ENCODE results near the gene CHRM4.
"Not testable (repeated sequence)": the region's sequence is repeated elsewhere in the genome, so short reads cannot be mapped to it uniquely, and the experiment has no call there.

Gene CHRM4

DNA sequence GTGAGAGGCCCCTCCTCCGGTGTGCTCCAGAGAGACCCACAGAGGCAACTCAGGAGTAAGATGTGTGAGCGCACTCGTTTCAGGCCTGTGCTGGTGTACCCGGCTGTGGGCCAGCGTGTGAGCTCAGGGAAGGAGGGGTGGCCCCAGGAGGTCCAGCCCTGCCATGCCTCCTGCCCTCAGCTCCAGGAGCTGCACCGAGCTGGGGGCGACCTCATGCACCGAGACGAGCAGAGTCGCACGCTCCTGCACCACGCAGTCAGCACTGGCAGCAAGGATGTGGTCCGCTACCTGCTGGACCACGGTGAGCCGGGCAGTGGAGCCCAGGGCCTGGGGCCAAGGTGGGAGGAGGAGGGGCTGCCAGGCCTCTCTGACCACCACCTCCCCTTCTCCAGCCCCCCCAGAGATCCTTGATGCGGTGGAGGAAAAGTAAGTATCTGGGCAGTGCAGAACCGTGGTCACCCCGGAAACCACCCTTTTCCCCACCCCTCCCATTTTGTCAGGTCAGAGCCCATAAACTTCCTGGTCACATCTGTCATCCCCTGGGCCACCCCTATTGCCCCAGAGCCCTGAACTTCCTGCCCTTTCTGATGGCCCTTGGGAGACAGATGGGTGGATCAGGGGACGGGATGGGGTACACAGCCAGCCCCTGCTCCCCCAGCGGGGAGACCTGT, 12.6 kb downstream of the CHRM4 start:
- TF ChIP-seq POLR2AphosphoS5 (IDR thresholded peaks at IDR 0.05; ENCODE audit: low read depth, low read length) = no peak
- TF ChIP-seq POLR2A (IDR thresholded peaks at IDR 0.05; ENCODE audit: low read depth, low read length) = no peak
- no peak for TF ChIP-seq POU2F2 (IDR thresholded peaks at IDR 0.05; ENCODE audit: low read depth, low read length)
- no peak for TF ChIP-seq PAX5 (IDR thresholded peaks at IDR 0.05; ENCODE audit: insufficient read depth, low read length, severe bottlenecking)
- TF ChIP-seq TAF1 (IDR thresholded peaks at IDR 0.05; ENCODE audit: low read depth, low read length) = no peak
- TF ChIP-seq SPI1 (IDR thresholded peaks at IDR 0.05; ENCODE audit: low read depth, low read length) = no peak
- DNase-seq (ENCODE audit: insufficient read length, low spot score) (no peak), FAIRE-seq (no peak)

DNA sequence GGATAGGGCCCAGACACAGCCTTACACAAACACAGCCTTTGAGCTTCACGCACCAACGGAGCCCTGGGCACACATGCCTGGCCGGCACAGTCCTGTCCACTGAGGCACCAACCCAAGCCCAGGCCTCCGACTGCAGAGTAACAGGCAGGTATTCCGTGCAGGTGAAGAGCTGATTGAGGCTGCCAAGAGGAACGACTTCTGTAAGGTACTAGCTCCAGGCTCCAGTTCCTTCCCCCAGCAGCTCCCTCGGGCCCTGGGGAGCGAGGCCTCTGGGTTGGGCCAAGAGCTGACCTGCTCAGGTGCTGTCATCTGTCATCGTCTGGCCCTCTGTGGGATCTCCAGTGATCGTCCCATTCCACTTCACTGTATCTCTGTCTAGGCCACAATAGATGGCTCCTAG, 13.3 kb downstream of the CHRM4 start:
- FAIRE-seq = no peak

DNA sequence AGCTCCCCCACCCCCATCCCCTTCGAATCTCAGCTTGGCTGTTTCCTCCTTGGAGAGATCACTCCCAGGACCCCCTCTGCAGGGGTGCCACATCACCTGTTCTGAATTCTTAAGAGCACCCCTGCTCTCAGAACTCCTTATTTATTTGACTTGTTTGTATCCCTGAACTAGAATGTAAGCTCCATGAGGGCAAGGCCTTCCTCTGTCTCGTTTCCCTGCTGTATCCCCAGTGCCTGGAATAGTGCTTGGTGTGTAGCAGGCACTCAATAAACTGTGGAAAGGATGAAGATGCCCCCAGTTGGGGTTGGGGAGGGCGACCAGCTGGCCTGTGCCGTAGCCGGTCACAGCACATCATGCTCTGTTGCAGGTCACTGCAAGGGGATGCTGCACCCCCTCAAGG, 13.7 kb downstream of the CHRM4 start:
- TF ChIP-seq POLR2AphosphoS5 (IDR thresholded peaks at IDR 0.05; ENCODE audit: low read depth, low read length) (no peak), PAX5 (IDR thresholded peaks at IDR 0.05; ENCODE audit: insufficient read depth, low read length, severe bottlenecking) (no peak), SPI1 (IDR thresholded peaks at IDR 0.05; ENCODE audit: low read depth, low read length) (no peak), TAF1 (IDR thresholded peaks at IDR 0.05; ENCODE audit: low read depth, low read length) (no peak), POLR2A (IDR thresholded peaks at IDR 0.05; ENCODE audit: low read depth, low read length) (no peak), POU2F2 (IDR thresholded peaks at IDR 0.05; ENCODE audit: low read depth, low read length) (no peak)
- no peak for FAIRE-seq
- no peak for DNase-seq (ENCODE audit: insufficient read length, low spot score)

More for the DNA sequence above, 13.3 kb downstream of the CHRM4 start:
- no peak for DNase-seq (ENCODE audit: insufficient read length, low spot score)
- no peak for TF ChIP-seq POLR2AphosphoS5 (IDR thresholded peaks at IDR 0.05; ENCODE audit: low read depth, low read length)
- no peak for TF ChIP-seq SPI1 (IDR thresholded peaks at IDR 0.05; ENCODE audit: low read depth, low read length)
- no peak for TF ChIP-seq TAF1 (IDR thresholded peaks at IDR 0.05; ENCODE audit: low read depth, low read length)
- TF ChIP-seq POLR2A (IDR thresholded peaks at IDR 0.05; ENCODE audit: low read depth, low read length) = no peak
- no peak for TF ChIP-seq PAX5 (IDR thresholded peaks at IDR 0.05; ENCODE audit: insufficient read depth, low read length, severe bottlenecking)

DNA sequence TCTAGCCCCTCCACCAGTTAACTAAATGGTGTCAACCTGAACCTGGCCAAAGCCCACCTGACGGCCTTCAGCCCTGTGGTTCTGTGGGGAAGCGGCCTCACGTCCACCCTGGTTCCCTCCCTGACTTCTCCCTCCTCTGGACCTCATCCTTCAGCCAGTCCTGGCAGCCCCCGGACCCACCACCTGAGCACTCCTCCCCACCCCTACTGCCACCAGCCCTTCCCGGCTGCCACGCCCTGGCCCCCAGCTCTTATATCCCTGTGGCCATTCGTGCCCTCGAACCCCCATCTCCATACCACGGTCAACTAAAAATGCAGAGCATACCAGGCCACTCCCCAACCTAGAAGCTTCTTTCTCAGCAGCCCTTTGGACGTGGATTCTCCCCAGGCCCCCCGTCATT, 14.3 kb downstream of the CHRM4 start:
- TF ChIP-seq POLR2A (IDR thresholded peaks at IDR 0.05; ENCODE audit: low read depth, low read length) (no peak), PAX5 (IDR thresholded peaks at IDR 0.05; ENCODE audit: insufficient read depth, low read length, severe bottlenecking) (no peak), SPI1 (IDR thresholded peaks at IDR 0.05; ENCODE audit: low read depth, low read length) (no peak), POLR2AphosphoS5 (IDR thresholded peaks at IDR 0.05; ENCODE audit: low read depth, low read length) (no peak), POU2F2 (IDR thresholded peaks at IDR 0.05; ENCODE audit: low read depth, low read length) (no peak), TAF1 (IDR thresholded peaks at IDR 0.05; ENCODE audit: low read depth, low read length) (no peak)
- FAIRE-seq = no peak

DNA sequence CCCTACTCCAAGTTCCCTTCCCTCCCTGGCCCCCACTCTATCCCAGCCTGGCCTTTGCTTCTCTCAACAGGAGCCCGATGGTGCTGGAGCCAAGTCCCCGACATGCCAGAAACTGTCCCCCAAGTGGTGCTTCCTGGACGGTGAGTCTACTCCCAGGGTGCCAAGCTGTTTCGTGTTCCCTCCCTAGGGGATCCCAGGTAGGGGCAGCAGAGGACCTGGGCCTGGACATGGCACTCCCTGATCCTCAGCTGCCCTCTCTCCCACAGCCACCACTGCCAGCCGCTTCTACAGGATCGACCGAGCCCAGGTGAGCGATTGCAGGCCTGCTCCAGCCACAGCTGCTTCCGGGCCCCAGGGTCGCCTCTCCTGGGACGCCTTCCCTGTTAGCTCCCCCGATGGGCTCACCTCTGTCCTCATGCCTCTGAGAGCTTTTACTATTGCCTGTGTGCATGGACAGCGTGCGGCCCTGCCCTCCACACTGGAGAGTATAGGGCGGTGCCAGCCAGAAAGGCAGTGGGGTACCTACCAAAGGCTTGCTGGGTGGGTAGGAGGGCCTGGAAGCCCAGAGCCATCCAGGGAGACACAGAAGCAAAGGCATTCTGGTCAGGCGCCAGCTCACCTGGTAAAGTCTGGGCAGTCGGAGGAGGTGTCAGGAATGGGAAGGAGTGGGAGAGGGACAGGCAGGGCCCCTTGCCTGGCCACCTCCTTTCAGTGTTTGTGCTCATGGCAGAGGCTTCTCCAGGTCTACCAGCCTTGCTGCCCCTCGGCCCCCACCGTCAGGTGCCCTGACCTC, 15.1 kb downstream of the CHRM4 start:
- TF ChIP-seq SPI1 (IDR thresholded peaks at IDR 0.05; ENCODE audit: low read depth, low read length) (no peak), POLR2AphosphoS5 (IDR thresholded peaks at IDR 0.05; ENCODE audit: low read depth, low read length) (no peak), POLR2A (IDR thresholded peaks at IDR 0.05; ENCODE audit: low read depth, low read length) (no peak), TAF1 (IDR thresholded peaks at IDR 0.05; ENCODE audit: low read depth, low read length) (no peak), PAX5 (IDR thresholded peaks at IDR 0.05; ENCODE audit: insufficient read depth, low read length, severe bottlenecking) (no peak), POU2F2 (IDR thresholded peaks at IDR 0.05; ENCODE audit: low read depth, low read length) (no peak)
- FAIRE-seq = no peak

More for the DNA sequence above, 14.3 kb downstream of the CHRM4 start:
- no peak for DNase-seq (ENCODE audit: insufficient read length, low spot score)

DNA sequence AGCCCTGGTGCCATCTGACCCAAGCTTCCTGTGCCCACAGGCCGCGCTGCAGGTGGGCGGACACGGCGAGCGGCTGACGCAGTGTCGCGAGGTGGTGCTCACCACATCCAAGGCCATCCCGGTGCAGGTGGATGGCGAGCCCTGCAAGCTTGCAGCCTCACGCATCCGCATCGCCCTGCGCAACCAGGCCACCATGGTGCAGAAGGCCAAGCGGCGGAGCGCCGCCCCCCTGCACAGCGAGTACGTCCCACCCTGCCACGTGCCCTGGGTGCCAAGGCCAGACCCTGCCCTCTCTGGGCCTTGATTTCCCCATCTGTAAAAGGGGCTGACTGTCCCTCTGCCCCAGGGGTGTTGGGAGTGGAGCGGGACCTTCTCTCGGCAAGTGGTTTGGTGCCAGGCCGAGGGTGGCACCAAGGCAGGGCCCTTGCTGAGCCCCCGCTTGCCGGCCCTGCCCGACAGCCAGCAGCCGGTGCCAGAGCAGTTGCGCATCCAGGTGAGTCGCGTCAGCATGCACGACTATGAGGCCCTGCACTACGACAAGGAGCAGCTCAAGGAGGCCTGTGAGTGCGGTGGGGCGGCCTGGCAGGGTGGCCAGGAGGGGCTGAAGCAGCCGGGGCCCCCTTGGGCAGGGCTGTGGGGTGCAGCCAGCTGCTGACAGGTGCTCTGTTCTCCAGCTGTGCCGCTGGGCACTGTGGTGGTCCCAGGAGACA, 16.0 kb downstream of the CHRM4 start:
- no peak for DNase-seq (ENCODE audit: insufficient read length, low spot score)
- no peak for TF ChIP-seq POLR2A (IDR thresholded peaks at IDR 0.05; ENCODE audit: low read depth, low read length)
- TF ChIP-seq POU2F2 (IDR thresholded peaks at IDR 0.05; ENCODE audit: low read depth, low read length) = no peak
- no peak for TF ChIP-seq TAF1 (IDR thresholded peaks at IDR 0.05; ENCODE audit: low read depth, low read length)
- no peak for TF ChIP-seq POLR2AphosphoS5 (IDR thresholded peaks at IDR 0.05; ENCODE audit: low read depth, low read length)
- no peak for TF ChIP-seq SPI1 (IDR thresholded peaks at IDR 0.05; ENCODE audit: low read depth, low read length)
- TF ChIP-seq PAX5 (IDR thresholded peaks at IDR 0.05; ENCODE audit: insufficient read depth, low read length, severe bottlenecking) = no peak
- FAIRE-seq = no peak

More for the DNA sequence above, 15.1 kb downstream of the CHRM4 start:
- DNase-seq (ENCODE audit: insufficient read length, low spot score) = no peak

DNA sequence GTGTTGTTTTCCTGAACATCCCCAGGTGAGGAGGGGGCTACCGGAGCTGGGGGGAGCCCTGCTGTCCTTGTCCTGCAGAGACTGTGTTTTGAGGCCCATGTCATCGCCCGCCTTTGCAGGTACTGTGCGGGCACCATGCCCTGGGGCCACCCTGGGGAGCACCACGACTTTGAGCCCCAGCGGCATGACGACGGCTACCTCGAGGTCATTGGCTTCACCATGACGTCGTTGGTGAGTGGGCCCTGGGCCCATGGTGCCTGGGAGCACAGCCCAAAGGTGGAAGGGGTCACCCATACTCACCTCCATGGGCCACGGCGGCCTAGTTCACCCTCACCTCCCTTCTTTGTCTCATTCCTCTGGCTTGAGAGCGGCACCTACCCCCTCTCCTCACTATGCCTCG, 16.8 kb downstream of the CHRM4 start:
- no peak for TF ChIP-seq POLR2AphosphoS5 (IDR thresholded peaks at IDR 0.05; ENCODE audit: low read depth, low read length)
- no peak for TF ChIP-seq POLR2A (IDR thresholded peaks at IDR 0.05; ENCODE audit: low read depth, low read length)
- TF ChIP-seq POU2F2 (IDR thresholded peaks at IDR 0.05; ENCODE audit: low read depth, low read length) = no peak
- TF ChIP-seq SPI1 (IDR thresholded peaks at IDR 0.05; ENCODE audit: low read depth, low read length) = no peak
- TF ChIP-seq PAX5 (IDR thresholded peaks at IDR 0.05; ENCODE audit: insufficient read depth, low read length, severe bottlenecking) = no peak
- TF ChIP-seq TAF1 (IDR thresholded peaks at IDR 0.05; ENCODE audit: low read depth, low read length) = no peak
- FAIRE-seq = no peak
- no peak for DNase-seq (ENCODE audit: insufficient read length, low spot score)

DNA sequence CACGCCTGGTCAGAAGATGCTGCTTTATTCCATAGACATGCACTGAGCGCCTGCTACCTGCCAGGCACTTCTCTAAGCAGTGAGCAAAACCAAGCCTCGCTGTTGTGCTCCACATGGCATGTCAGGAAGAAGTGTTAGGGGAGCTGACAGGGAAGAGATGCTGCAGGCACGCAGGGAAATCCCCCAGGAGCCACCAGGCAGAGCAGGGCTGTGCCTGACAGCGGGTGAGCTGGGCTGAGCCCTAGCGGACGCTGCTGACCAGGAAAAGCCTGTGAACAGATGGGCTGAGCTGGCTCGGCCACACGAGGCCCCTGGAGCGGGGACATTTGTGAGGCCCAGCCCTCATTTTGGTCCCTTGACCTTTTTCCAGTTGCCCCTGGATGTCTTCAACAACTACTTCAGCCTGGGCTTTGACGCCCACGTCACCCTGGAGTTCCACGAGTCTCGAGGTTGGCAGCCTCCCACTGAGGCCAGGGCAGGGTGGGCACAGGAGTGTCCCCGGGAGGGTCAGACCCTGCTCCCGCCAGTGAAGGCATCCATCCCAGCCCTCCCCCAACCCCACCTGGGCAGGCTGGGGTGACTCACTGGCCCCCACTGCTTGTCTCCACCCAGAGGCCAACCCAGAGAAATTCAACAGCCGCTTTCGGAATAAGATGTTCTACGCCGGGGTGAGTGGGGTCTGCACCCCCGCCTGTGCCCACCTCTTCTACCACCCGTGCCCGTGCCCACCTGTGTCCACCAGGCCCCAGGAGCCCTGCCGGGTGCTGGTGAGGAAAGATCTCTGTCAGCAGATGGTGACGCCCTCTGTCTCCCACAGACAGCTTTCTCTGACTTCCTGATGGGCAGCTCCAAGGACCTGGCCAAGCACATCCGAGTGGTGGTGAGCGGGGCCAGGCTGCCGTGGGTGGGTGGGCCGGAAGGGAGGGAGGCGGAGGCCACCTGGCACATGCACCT, 17.5 kb downstream of the CHRM4 start:
- FAIRE-seq = no peak
- TF ChIP-seq TAF1 (IDR thresholded peaks at IDR 0.05; ENCODE audit: low read depth, low read length) (no peak), POLR2A (IDR thresholded peaks at IDR 0.05; ENCODE audit: low read depth, low read length) (no peak), POLR2AphosphoS5 (IDR thresholded peaks at IDR 0.05; ENCODE audit: low read depth, low read length) (no peak), POU2F2 (IDR thresholded peaks at IDR 0.05; ENCODE audit: low read depth, low read length) (no peak), PAX5 (IDR thresholded peaks at IDR 0.05; ENCODE audit: insufficient read depth, low read length, severe bottlenecking) (no peak)

DNA sequence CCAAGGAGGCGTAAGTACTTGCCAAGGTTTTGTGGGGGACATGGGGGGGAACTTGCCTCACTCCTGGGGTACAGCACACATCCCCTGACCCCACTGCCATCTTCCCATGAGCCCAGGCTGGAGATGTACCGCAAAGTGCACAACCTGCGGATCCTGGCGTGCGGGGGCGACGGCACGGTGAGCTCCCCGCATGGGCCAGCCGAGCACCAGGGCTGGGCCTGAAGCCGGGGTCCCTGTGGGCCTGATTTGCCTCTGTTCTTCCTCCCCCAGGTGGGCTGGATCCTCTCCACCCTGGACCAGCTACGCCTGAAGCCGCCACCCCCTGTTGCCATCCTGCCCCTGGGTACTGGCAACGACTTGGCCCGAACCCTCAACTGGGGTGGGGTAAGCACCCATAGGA, 19.1 kb downstream of the CHRM4 start:
- DNase-seq (ENCODE audit: insufficient read length, low spot score); FAIRE-seq: not testable (repeated sequence)

More for the DNA sequence above, 17.5 kb downstream of the CHRM4 start:
- DNase-seq (ENCODE audit: insufficient read length, low spot score) = no peak

Measured in GM12891 (cell line).